HL-60/S4 treated with phorbol 12-myristate 13-acetate at 8.2 ng/mL for 4 days and 3 days (cell line): Measurements from ENCODE around the gene TOLLIP.
"Not testable (repeated sequence)": the region's sequence is repeated elsewhere in the genome, so short reads cannot be mapped to it uniquely, and the experiment has no call there.

Source experiments
- in situ Hi-C: fragments of 300-500 bp; cut with MboI; formaldehyde crosslinking; loops from 2 replicates; pipeline ENCODE4 v1.15.0; 2022; ENCODE audit warnings: low sequenced_read_pairs

TOLLIP gene

DNA sequence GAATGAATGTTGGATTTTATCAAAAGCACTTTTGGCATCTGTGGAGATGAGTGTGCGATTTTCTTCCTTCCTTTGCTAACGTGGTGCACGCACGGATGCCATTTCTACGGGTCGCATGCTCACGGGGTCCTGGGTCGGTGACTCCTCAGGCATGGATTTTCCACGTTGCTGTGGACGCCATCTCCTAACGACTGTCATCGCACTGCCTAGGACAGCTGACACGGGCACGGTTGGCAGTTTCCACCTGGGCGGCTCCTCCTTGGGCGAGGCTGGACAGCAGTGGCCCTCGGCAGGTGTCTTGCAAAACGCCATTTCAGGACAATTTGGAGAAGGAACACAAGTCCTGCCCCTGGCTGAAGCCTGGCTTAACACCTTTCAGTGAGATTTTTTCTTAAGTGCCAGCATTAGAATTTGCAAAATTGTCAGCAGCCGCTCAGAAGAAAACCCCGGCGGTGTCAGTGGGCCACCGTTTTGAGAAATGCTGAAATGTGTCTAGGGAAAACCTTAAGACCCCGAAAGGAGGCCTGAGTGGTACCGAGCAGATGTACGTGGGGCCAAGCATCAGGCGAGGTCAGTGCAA, 34.7 kb upstream of the TOLLIP start:
- in situ Hi-C loops: no loop called here

DNA sequence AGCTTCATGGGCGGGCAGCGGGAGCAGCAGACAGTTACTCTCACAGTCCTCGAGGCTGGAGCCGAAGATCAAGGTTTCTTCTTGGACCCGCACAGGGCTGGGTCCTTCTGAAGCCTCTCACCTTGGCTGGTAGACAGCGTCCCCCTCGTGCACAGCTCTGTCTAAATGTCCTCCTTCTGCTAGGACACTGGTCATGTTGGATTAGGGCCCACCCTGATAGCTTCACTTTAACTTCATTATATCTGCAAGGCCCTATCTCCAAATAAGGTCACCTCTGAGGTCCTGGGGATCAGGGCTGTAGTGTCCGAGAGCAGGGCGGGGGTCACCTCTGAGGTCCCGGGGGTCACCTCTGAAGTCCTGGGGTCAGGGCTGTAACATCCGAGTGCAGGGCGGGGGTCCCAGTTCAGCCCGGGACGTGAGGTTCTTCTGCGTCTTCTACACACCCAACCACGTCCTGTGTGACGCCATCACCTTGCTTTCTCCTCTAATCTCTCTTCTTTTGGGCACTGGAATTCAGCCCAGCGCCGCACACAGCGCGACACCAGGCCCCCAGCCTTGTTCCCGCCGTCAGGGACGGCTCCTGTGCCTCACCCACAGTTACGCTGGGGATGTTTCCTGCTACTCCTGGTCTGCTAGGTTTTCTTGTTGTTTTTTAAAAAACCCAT, 34.1 kb upstream of the TOLLIP start:
- in situ Hi-C loops: no loop called here

DNA sequence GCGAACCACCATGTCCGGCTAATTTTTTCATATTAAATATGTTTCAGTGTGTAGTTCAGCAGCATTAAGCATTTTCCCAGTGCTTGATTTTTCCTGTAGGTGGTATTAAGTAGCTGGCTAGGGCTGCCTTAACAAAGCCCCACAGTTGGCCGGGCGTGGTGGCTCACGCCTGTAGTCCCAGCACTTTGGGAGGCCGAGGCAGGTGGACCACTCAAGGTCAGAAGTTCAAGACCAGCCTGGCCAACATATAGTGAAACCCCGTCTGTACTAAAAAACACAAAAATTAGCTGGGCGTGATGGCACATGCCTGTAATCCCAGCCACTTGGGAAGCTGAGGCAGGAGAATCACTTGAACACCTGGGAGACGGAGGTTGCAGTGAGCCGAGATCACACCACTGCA, 33.5 kb upstream of the TOLLIP start:
- in situ Hi-C loops: no loop called here

DNA sequence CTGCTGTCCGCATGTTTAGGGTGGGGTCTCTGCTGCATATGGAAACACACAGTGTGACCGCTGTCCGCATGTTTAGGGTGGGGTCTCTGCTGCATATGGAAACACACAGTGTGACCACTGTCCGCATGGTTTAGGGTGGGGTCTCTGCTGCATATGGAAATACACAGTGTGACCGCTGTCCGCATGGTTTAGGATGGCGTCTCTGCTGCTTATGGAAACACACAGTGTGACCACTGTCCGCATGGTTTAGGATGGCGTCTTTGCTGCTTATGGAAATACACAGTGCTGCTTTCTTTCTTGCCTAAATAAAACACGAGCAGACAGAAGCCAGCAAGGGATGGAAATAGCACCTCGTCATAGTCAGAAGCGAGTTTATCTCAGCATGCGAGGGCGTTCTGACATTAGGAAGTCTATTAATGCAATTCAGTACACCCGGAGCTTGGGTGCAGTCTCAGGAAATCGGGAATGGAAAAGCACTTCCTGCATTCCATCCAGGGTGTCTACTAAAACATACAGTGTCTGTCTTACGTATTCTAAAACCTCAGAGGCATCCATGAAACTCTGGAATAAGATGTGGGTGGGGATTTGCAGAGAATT, 32.6 kb upstream of the TOLLIP start:
- in situ Hi-C loops: no loop called here

- in situ Hi-C loops: not testable (repeated sequence)
These were observed 31.8 kb upstream of the TOLLIP start for GRCh38 chr11:1341226-1341625.

DNA sequence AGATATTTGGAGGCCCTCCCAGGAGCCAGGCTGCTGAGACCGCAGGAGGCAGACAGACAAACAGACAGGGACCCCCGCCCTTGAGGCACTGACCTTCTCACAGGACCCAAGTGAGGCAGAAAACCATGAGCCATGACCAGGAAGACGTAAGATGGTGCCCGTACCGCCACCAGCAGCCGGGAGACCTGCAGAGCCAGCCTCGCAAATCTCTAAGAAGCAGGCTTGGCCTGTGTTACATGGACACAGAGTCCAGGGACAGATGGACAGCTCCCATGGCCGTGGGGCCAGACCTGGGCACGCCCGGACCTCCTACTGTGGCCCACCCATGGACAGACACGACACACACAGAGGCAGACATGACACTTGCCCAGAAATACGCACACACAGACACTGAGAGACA, 30.7 kb upstream of the TOLLIP start:
- in situ Hi-C loops: no loop called here

DNA sequence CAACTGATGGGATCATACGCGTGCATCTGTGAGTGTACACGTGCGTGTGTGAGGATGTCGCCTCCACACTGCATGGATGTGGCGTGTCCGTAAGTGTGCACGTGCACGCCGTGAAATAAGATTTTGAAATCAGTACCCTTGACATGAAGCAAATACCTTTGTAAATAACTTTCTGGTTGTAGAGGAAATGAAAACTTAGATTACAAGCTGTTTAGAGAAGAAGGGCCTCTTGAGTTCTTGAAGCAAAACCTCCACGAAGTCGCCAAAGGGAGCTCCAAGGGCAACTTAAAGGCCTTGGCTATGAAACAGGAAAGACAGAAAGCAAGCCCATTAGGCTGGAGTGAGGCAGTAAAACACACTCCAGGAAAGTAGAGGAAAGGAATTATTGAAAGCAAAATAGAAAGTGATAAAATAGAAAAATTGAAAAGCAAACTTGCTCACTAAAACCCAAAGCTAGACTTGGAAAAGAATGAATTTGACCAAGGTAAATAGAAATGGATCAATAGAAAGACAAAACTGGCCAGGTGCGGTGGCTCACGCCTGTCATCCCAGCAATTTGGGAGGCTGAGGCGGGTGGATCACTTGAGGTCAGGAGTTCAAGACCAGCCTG, 29.7 kb upstream of the TOLLIP start:
- in situ Hi-C loops: no loop called here

DNA sequence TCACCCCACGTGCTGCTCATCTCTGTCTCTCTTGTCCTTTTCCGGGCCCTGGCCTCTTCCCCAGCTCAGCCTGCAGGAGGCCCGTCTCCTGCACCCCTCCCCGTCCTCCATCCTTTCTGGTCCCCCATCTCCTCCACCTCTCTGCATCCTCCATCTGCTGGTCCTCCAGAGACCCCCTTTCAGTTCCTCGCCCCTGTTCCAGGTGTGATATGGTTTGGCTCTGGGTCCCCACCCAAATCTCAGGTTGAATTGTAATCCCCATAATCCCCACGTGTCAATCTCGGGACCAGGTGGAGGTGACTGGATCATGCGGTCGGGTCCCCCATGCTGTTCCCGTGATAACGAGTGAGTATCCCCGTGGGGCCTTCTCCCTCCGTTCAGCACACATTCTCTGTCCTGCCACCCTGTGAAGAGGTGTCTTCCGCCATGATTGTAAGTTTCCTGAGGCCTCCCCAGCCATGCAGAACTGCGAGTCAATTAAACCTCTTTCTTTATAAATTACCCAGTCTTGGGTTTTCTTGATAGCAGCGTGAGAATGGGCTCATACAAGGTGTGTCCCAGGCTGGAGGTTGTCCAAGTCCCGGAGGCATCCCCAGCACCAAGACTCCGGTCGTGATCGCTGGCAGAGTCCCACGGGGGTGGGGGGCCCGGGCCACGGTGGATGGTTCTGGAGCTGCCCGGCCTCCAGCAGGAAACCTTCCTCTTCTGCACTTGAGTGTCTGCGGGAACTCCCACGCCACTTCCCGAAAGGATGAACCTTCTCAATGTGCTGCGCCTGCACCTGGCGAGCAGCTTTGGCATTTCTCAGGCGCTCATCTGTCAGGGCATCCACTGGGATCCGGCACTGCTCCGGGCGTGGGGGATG, 29.0 kb upstream of the TOLLIP start:
- in situ Hi-C loops: no loop called here

DNA sequence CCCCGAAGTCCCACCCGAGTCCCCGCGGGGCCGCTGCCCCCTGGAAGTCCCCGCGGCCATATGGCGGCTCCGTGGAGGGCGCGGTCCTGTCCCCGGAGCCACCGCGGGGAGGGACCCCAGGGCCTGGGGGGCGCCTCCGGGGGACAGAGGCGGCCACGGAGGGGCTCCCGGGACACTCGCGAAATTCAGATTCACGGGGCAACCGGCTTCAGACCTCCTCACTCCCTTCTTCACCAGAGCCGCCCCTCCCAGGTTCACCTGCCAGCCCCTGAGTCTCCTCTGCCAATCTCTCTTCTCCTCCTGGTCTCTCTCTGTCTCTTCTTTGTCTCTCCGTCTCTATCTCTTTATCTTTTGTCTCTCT, 28.2 kb upstream of the TOLLIP start:
- in situ Hi-C loops: no loop called here

- in situ Hi-C loops: no loop called here
These were observed 27.6 kb upstream of the TOLLIP start for GRCh38 chr11:1336836-1337646.

GRCh38 chr11:1335811-1336761, 26.7 kb upstream of the TOLLIP start:
- in situ Hi-C loops: no loop called here

DNA sequence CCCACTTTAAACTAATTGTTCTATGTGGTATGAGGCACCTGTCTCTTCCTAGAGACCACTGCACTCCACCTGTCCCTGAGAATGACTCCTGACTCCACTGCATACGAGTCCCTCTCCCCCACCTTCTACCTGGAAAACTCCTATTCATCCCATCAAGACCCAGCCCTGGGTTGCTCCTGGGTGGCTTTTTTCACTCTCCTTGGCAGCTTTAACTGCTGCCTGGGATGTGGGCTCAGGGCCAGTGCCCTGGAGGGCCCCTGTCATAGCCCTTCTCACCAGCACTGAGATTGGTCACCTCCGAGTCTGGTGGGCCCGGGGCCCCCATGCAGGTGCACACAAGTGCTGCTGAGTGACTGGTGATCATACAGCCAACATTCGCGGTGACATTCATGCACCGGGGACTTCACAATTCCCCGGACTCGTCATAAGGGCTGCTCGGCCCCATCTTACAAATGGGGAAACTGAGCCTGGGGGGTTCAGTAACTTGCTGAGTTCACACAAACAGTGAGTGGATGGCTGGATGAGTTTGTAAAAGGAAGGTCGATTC, 25.9 kb upstream of the TOLLIP start:
- in situ Hi-C loops: no loop called here

DNA sequence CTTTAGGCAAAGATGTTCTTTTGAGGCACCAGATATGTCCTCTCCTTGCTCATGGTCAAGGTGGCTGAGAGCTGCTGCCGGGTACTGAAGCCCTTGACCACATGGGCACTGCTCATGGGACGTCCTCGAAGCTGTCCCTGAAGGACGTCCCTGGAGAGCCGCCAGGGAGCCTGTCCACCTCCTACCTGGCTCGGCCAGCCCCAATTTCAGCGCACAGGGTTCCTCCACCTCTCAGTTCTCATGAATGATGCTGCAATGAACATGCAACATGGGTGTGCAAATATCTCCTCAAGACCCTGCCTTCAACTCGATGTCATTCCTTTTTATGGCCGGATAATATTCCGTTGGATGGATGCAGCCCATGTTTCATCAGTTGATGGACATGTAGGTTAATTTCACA, 24.4 kb upstream of the TOLLIP start:
- in situ Hi-C loops: no loop called here

- in situ Hi-C loops: no loop called here
These were observed 23.8 kb upstream of the TOLLIP start for GRCh38 chr11:1333091-1333772.

DNA sequence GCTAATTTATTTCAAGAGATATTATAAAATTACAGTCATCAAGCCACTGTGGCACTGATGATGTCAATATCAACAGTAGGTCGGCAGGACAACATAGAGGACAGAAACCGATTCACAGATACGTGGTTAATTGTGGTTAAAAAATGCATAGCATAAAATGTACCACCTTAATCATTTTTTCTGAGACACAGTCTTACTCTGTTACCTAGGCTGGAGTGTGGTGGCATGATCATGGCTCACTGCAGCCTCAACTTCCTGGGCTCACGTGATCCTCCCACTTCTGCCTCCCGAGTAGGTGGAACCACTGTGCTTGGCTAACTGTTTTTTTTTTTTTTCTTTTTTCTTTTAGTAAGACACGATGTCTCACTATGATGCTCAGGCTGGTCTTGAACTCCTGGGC, 21.0 kb upstream of the TOLLIP start:
- in situ Hi-C loops: no loop called here

GRCh38 chr11:1327064-1327460, 17.6 kb upstream of the TOLLIP start:
- in situ Hi-C loops: no loop called here

DNA sequence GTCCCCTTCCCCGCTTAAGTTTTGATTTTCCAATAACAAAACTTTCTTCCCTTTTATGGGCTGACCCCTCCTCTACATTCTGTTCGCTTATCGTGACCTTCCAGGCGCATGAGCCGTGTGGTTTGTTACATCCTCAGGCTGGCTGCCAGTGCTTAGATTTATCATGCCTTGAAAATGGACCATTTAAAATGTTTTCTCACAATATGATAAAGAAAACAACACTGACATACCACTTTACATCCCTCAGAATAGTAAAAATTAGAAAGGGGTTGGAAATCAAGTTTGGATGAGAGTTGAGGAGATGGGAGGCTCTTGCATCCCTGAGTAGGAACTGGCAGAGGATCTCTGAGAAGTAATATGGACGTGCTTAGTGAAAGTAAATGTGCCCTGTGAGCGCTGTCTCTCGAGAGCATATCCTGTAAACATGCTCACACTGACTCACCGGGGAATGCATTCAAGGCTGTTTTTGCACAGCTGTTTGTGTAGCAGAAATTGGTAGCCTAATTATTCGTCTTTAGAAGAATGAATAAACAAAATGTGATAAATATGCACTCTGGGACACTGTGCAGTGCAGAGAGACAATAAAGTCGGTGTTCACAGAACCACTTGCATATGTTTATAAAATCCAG, 17.1 kb upstream of the TOLLIP start:
- in situ Hi-C loops: no loop called here

DNA sequence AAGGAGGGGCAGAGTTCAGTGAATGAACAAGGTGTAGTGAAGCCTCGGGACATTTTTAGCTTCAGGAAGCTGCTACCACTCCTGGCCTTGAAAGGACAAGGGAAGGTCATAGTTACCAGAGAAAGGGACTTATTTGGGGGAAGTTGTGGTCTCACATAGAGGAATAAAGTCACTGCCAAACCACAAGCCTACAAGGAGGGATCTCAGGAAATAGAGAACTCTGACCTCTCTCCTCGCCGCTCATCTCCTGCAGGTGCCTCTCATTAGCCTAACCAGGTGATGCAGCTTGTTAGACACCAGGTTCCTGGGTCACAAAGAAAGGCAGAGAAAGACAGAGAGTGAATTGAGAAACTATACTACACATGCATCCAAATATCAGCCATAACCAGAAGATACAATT, 14.3 kb upstream of the TOLLIP start:
- in situ Hi-C loops: no loop called here
